HG03571 (cell line): ENCODE data around the gene SP140.

ENCODE experiments used
- ATAC-seq: cut with Tn5 transposase; IDR thresholded peaks from one replicate; pipeline ENCODE4 v1.9.1; 2021; ENCODE audit not compliant: unreplicated experiment

Gene SP140

DNA sequence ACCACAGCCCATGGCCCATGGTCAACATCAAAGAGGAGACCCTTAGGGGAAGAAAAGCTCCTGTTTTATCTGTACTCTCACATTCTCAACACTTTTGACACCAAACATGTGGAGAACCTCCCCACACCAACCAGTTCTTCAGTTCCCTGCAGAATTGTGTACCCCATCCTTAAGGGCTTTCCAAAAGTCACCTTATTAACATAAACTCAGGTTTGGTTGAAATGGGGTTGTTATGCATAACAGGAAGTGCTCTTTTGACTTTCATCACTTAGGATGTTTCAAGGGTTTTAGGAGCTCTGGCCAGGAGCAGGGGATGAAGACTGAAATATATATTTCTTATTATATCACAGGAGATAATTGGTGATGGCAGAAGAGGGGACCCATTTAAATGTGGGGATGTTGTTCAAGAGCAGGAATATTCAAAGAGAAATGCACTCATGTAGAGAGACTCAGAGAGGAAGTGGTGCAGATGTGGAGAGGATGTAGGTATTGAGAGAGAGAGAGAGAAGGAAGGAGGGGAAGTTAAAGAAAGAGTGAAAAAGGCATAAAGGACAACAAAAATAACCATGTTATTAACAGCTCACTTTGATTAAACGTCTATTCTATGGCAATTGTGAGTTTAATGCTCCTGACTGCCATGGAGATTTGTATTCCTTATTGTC, 136.6 kb downstream of the SP140 start:
- ATAC-seq: no peak
